Liver (tissue), 9 donors: ENCODE measurements around the gene ERBB2. TPM values are rescaled to one million over a fixed set of nuclear protein-coding genes. Genes with fewer than 3 reads are reported as not detected.

ENCODE experiments used
- DNase-seq: peaks from one replicate; pipeline ENCODE4 v3.0.0-alpha.2; 2017; ENCODE audit warnings: low spot score
- H3K27ac ChIP-seq, 2 donors: one replicate each; pipeline ENCODE4 v1.7.0; 2013; ENCODE audit warnings: inconsistent platforms in 2 of 2, low read length in 2 of 2, control low read depth in 1 of 2, low read depth in 1 of 2, mild to moderate bottlenecking in 1 of 2
- H3K27me3 ChIP-seq, 4 donors: one replicate each; pipeline versions ENCODE4 v1.6.1 to v1.7.0; 2013; ENCODE audit warnings: low read length in 3 of 4, inconsistent platforms in 1 of 4, mild to moderate bottlenecking in 1 of 4, moderate library complexity in 1 of 4; ENCODE audit not compliant: control insufficient read depth in 4 of 4, insufficient read depth in 4 of 4
- H3K36me3 ChIP-seq, 4 donors: one replicate each; pipeline versions ENCODE4 v1.6.1 to v1.7.0; 2013; ENCODE audit warnings: low read length in 3 of 4, mild to moderate bottlenecking in 3 of 4, low read depth in 1 of 4, moderate library complexity in 1 of 4; ENCODE audit not compliant: control insufficient read depth in 4 of 4, insufficient read depth in 3 of 4
- H3K4me1 ChIP-seq, 4 donors: one replicate each; pipeline versions ENCODE4 v1.6.1 to v1.7.0; 2013; ENCODE audit warnings: low read length in 3 of 4, mild to moderate bottlenecking in 3 of 4, moderate library complexity in 1 of 4; ENCODE audit not compliant: control insufficient read depth in 4 of 4, insufficient read depth in 4 of 4
- H3K4me3 ChIP-seq, 3 donors: one replicate each; pipeline versions ENCODE4 v1.6.1 to v1.7.0; 2013; ENCODE audit warnings: low read length in 3 of 3, control low read depth in 1 of 3, low read depth in 1 of 3, mild to moderate bottlenecking in 1 of 3
- H3K9ac ChIP-seq, 2 donors: one replicate each; pipeline ENCODE4 v1.7.0; 2013; ENCODE audit warnings: low read length in 2 of 2, mild to moderate bottlenecking in 2 of 2, moderate library complexity in 2 of 2, control low read depth in 1 of 2, low read depth in 1 of 2
- H3K9me3 ChIP-seq, 4 donors: one replicate each; pipeline versions ENCODE4 v1.6.1 to v1.7.0; 2013; ENCODE audit warnings: low read length in 3 of 4; ENCODE audit not compliant: control insufficient read depth in 4 of 4
- ATF3 ChIP-seq: IDR thresholded peaks from 2 replicates; pipeline ENCODE4 v1.6.1; 2016; ENCODE audit warnings: antibody characterized with exemption
- CTCF ChIP-seq: fragments of 150-350 bp; IDR thresholded peaks from 2 replicates; pipeline ENCODE4 v1.5.1; 2017; ENCODE audit warnings: improper control_type of control experiment, low read depth, low read length; ENCODE audit not compliant: missing input control
- EGR1 ChIP-seq, 2 donors: IDR thresholded peaks; 2 replicates each; pipeline ENCODE4 v1.6.1; 2016 to 2018; ENCODE audit warnings: antibody characterized with exemption in 2 of 2, low read depth in 2 of 2
- FOXA1 ChIP-seq: IDR thresholded peaks from 2 replicates; pipeline ENCODE4 v1.6.1; 2016; ENCODE audit warnings: antibody characterized with exemption
- FOXA2 ChIP-seq: IDR thresholded peaks from 2 replicates; pipeline ENCODE4 v1.6.1; 2016; ENCODE audit warnings: antibody characterized with exemption
- GABPA ChIP-seq, 2 donors: IDR thresholded peaks in 1 of 2; conservative IDR thresholded peaks in 1 of 2; 2 replicates each; pipeline ENCODE4 v1.6.1; 2016; ENCODE audit warnings: antibody characterized with exemption in 2 of 2, mild to moderate bottlenecking in 1 of 2, moderate library complexity in 1 of 2
- HNF4A ChIP-seq, 2 donors: conservative IDR thresholded peaks; 2 replicates each; pipeline ENCODE4 v1.6.1; 2016; ENCODE audit warnings: antibody characterized with exemption in 2 of 2, mild to moderate bottlenecking in 2 of 2
- HNF4G ChIP-seq: IDR thresholded peaks from 2 replicates; pipeline ENCODE4 v1.6.1; 2016; ENCODE audit warnings: antibody characterized with exemption
- JUND ChIP-seq, 2 donors: IDR thresholded peaks; 2 replicates each; pipeline ENCODE4 v1.6.1; 2016; ENCODE audit warnings: antibody characterized with exemption in 2 of 2
- MAX ChIP-seq: IDR thresholded peaks from 2 replicates; pipeline ENCODE4 v1.6.1; 2016; ENCODE audit warnings: antibody characterized with exemption
- NR2F2 ChIP-seq: IDR thresholded peaks from 2 replicates; pipeline ENCODE4 v1.6.1; 2016; ENCODE audit warnings: antibody characterized with exemption
- RAD21 ChIP-seq, 2 donors: IDR thresholded peaks; 2 replicates each; pipeline ENCODE4 v1.6.1; 2016; ENCODE audit warnings: antibody characterized with exemption in 2 of 2, mild to moderate bottlenecking in 2 of 2
- REST ChIP-seq: IDR thresholded peaks from 2 replicates; pipeline ENCODE4 v1.6.1; 2016; ENCODE audit warnings: antibody characterized with exemption, mild to moderate bottlenecking
- SP1 ChIP-seq: IDR thresholded peaks from 2 replicates; pipeline ENCODE4 v1.6.1; 2018; ENCODE audit warnings: antibody characterized with exemption, mild to moderate bottlenecking
- TAF1 ChIP-seq: conservative IDR thresholded peaks from 2 replicates; pipeline ENCODE4 v1.6.1; 2016; ENCODE audit warnings: antibody characterized with exemption, mild to moderate bottlenecking
- YY1 ChIP-seq: IDR thresholded peaks from 2 replicates; pipeline ENCODE4 v1.6.1; 2016; ENCODE audit warnings: antibody characterized with exemption, mild to moderate bottlenecking
- ZBTB33 ChIP-seq: IDR thresholded peaks from 2 replicates; pipeline ENCODE4 v1.6.1; 2016; ENCODE audit warnings: antibody characterized with exemption
- whole genome bisulfite sequencing: extraction: QIAGEN DNeasy Blood & Tissue Kit; methylation state at CpG from one replicate; pipeline ENCODE4 v1.1.7; 2013; 5-methylcytosine and 5-hydroxymethylcytosine counted together
- polyA plus RNA-seq, 2 donors: library from polyadenylated mRNA; stranded (reverse) in 1 of 2; unstranded in 1 of 2; fragments of 200-250 nt in 1 of 2; fragments of >200 nt in 1 of 2; fragmentation: Nextera tagmentation in 1 of 2; extraction: Ambion mirVana in 1 of 2; gene quantifications; one replicate each; pipeline versions ENCODE4 v1.2.1 to v1.2.3, GENCODE V29; 2013 to 2015
- total RNA-seq, 2 donors: library from RNA; depleted of rRNA; stranded (reverse); fragments of >200 nt; gene quantifications; one replicate each; pipeline ENCODE4 v1.2.3, GENCODE V29; 2014
- donor health status: healthy.
- donor health status: healthy.
- donor health status: healthy.
- donor health status: healthy.
- donor health status: healthy.

ERBB2 gene
- total and polyA plus RNA-seq, 4 donors, result 4.7 to 28.8 (median 15.7) TPM

- TF ChIP-seq EGR1 (IDR thresholded peaks at IDR 0.05; ENCODE audit: low read depth in 2 of 2) (no peak), TAF1 (no peak), CTCF (no peak)
These were observed 51.2 kb downstream of the ERBB2 start (continued) for GRCh38 chr17:39751016-39751543.

GRCh38 chr17:39751637-39752036 is 51.8 kb downstream of the ERBB2 start:
- Histone ChIP-seq H3K27ac (no peak overlapping the region), H3K36me3 (peaks cover 0 to 5% (median under 1%) of the 10 kb centered on the region in 4 donors), H3K4me3 (no peak overlapping the region), H3K9ac (no peak overlapping the region), H3K27me3 (no peaks in the 10 kb centered on the region), H3K4me1 (peaks cover 2 to 14% (median 4%) of the 10 kb centered on the region in 4 donors), H3K9me3 (no peaks in the 10 kb centered on the region)
- TF ChIP-seq ATF3 (no peak), EGR1 (IDR thresholded peaks at IDR 0.05; ENCODE audit: low read depth in 2 of 2) (no peak), NR2F2 (no peak), SP1 (no peak), REST (no peak), YY1 (no peak), GABPA (IDR thresholded peaks at IDR 0.05 in 1 of 2, conservative IDR thresholded peaks at IDR 0.05 in 1 of 2) (no peak), FOXA1 (no peak)
- WGBS, result 73% methylated on average over 10 of the region's 10 CpGs
- DNase-seq, result no peak

GRCh38 chr17:39752241-39752881 is 52.5 kb downstream of the ERBB2 start:
- WGBS, result 91% methylated on average over 13 of the region's 13 CpGs
- Histone ChIP-seq H3K27ac (no peak overlapping the region), H3K9ac (no peak overlapping the region), H3K4me1 (peaks cover 2 to 16% (median 4%) of the 10 kb centered on the region in 4 donors), H3K9me3 (no peaks in the 10 kb centered on the region), H3K36me3 (no peaks in the 10 kb centered on the region), H3K27me3 (no peaks in the 10 kb centered on the region), H3K4me3 (no peak overlapping the region)
- DNase-seq, result no peak
- TF ChIP-seq EGR1 (IDR thresholded peaks at IDR 0.05; ENCODE audit: low read depth in 2 of 2) (no peak), YY1 (no peak), JUND (IDR thresholded peaks at IDR 0.05) (no peak), FOXA1 (no peak), SP1 (no peak), TAF1 (no peak), NR2F2 (no peak), ATF3 (no peak), GABPA (IDR thresholded peaks at IDR 0.05 in 1 of 2, conservative IDR thresholded peaks at IDR 0.05 in 1 of 2) (no peak), MAX (no peak), FOXA2 (no peak), RAD21 (IDR thresholded peaks at IDR 0.05) (no peak), HNF4G (no peak), ZBTB33 (no peak), REST (no peak), HNF4A (conservative IDR thresholded peaks at IDR 0.05) (no peak)
